Neural progenitor cell (in vitro differentiated cells): ENCODE data around the gene PPP2R2C. TPM values are rescaled to one million over a fixed set of nuclear protein-coding genes. Genes with fewer than 3 reads are reported as not detected.

Experiments
- DNase-seq: peaks from one replicate; pipeline ENCODE4 v3.0.0-alpha.2; 2016; ENCODE audit warnings: low spot score
- H2AFZ ChIP-seq: fragments of 200-600 bp; sonication (generic); replicated peaks from 2 replicates; pipeline ENCODE4 v1.6.1; 2016; ENCODE audit warnings: antibody characterized with exemption
- H3F3A ChIP-seq: fragments of 200-600 bp; sonication (generic); 2 replicates; pipeline ENCODE4 v1.6.1; 2016; ENCODE audit warnings: antibody characterized with exemption, low read depth
- H3K27ac ChIP-seq: fragments of 200-600 bp; sonication (generic); 2 replicates; pipeline ENCODE4 v1.5.1; 2016; ENCODE audit warnings: mild to moderate bottlenecking
- H3K27me3 ChIP-seq: fragments of 200-600 bp; sonication (generic); 2 replicates; pipeline ENCODE4 v1.6.1; 2016; ENCODE audit warnings: mild to moderate bottlenecking, moderate library complexity
- H3K36me3 ChIP-seq: fragments of 200-600 bp; sonication (generic); 2 replicates; pipeline ENCODE4 v1.5.1; 2016
- H3K4me1 ChIP-seq: fragments of 200-600 bp; sonication (generic); 2 replicates; pipeline ENCODE4 v1.6.1; 2016; ENCODE audit warnings: mixed run types
- H3K4me2 ChIP-seq: fragments of 200-600 bp; sonication (generic); 2 replicates; pipeline ENCODE4 v1.6.1; 2016
- H3K4me3 ChIP-seq: fragments of 200-600 bp; sonication (generic); 2 replicates; pipeline ENCODE4 v1.5.1; 2016
- H3K79me2 ChIP-seq: fragments of 200-600 bp; sonication (generic); 2 replicates; pipeline ENCODE4 v1.6.1; 2016; ENCODE audit warnings: low read depth
- H3K9ac ChIP-seq: fragments of 200-600 bp; sonication (generic); 2 replicates; pipeline ENCODE4 v1.6.1; 2016
- H3K9me3 ChIP-seq: fragments of 200-600 bp; sonication (generic); 2 replicates; pipeline ENCODE4 v1.5.1; 2016; ENCODE audit warnings: low read depth
- H4K20me1 ChIP-seq: fragments of 200-600 bp; sonication (generic); 2 replicates; pipeline ENCODE4 v1.6.1; 2016; ENCODE audit warnings: low read depth
- H3K27ac Mint-ChIP-seq: 3 replicates; pipeline ENCODE4 v1.8.0; 2021; ENCODE audit warnings: mixed read lengths
- H3K27me3 Mint-ChIP-seq: 2 replicates; pipeline ENCODE4 v1.8.0; 2022; ENCODE audit warnings: low read depth, mild to moderate bottlenecking, inconsistent platforms, moderate library complexity, mixed read lengths; ENCODE audit not compliant: insufficient read depth
- H3K36me3 Mint-ChIP-seq: 3 replicates; pipeline ENCODE4 v1.8.0; 2021; ENCODE audit warnings: mixed read lengths
- H3K4me1 Mint-ChIP-seq: 3 replicates; pipeline ENCODE4 v1.8.0; 2021; ENCODE audit warnings: mixed read lengths
- H3K4me3 Mint-ChIP-seq: 3 replicates; pipeline ENCODE4 v1.8.0; 2021; ENCODE audit warnings: mild to moderate bottlenecking, moderate library complexity, mixed read lengths
- H3K9me3 Mint-ChIP-seq: 3 replicates; pipeline ENCODE4 v1.8.0; 2020; ENCODE audit warnings: mixed read lengths
- CTCF ChIP-seq: fragments of 200-600 bp; sonication (generic); IDR thresholded peaks from 2 replicates; pipeline ENCODE4 v1.5.1; 2017; ENCODE audit warnings: antibody characterized with exemption, mild to moderate bottlenecking
- EZH2 ChIP-seq: fragments of 200-600 bp; sonication (generic); IDR thresholded peaks from 2 replicates; pipeline ENCODE4 v1.6.1; 2017; ENCODE audit warnings: antibody characterized with exemption, mild to moderate bottlenecking, moderate library complexity
- EZH2phosphoT487 ChIP-seq: fragments of 200-600 bp; sonication (generic); IDR thresholded peaks from 2 replicates; pipeline ENCODE4 v1.6.1; 2017; ENCODE audit warnings: antibody characterized with exemption
- total RNA-seq: library from RNA; depleted of rRNA; stranded (reverse); fragments of >200 nt; gene quantifications from 2 replicates; pipeline ENCODE4 v1.2.3, GENCODE V29; 2015; ENCODE audit warnings: low replicate concordance

PPP2R2C gene
- total RNA-seq, 1 donor from 2014 or later = 3.5 TPM

- Histone ChIP-seq H3K36me3 (no peaks in the 10 kb centered on the region), H3K4me1 (peaks cover 10% of the 10 kb centered on the region), H3K4me3 (no peak overlapping the region), H3K4me2 (no peak overlapping the region), H3K9me3 (no peaks in the 10 kb centered on the region), H3K27ac (no peak overlapping the region), H3K79me2 (no peaks in the 10 kb centered on the region), H3K27me3 (no peaks in the 10 kb centered on the region), H2AFZ (no peak overlapping the region), H4K20me1 (no peaks in the 10 kb centered on the region), H3K9ac (no peak overlapping the region), H3F3A (peaks cover 17% of the 10 kb centered on the region)
- H3K4me3 Mint-ChIP-seq = no peak overlapping the region
- H3K36me3 Mint-ChIP-seq = no peaks in the 10 kb centered on the region
- no peak for DNase-seq
- peaks cover 12% of the 10 kb centered on the region for H3K27me3 Mint-ChIP-seq
- H3K4me1 Mint-ChIP-seq = peaks cover 13% of the 10 kb centered on the region
- no peaks in the 10 kb centered on the region for H3K9me3 Mint-ChIP-seq
- H3K27ac Mint-ChIP-seq = no peak overlapping the region
- TF ChIP-seq CTCF = no peak
Observed at GRCh38 chr4:6326312-6327060, 145.9 kb downstream of the PPP2R2C start.

GRCh38 chr4:6325788-6326290 lies 146.6 kb downstream of the PPP2R2C start:
- no peaks in the 10 kb centered on the region for H3K36me3 ChIP-seq
- Mint-ChIP-seq H3K9me3 (peaks cover 1% of the 10 kb centered on the region), H3K4me1 (peaks cover 13% of the 10 kb centered on the region), H3K36me3 (no peaks in the 10 kb centered on the region), H3K27ac (no peak overlapping the region), H3K4me3 (no peak overlapping the region), H3K27me3 (peaks cover 8% of the 10 kb centered on the region)
- no peak overlapping the region for H2AFZ ChIP-seq
- H3K4me1 ChIP-seq = peaks cover 10% of the 10 kb centered on the region
- no peak for TF ChIP-seq EZH2phosphoT487
- no peak for TF ChIP-seq CTCF
- no peak for TF ChIP-seq EZH2
- DNase-seq = no peak
- H3K27ac ChIP-seq = no peak overlapping the region
- no peaks in the 10 kb centered on the region for H3K27me3 ChIP-seq
- no peak overlapping the region for H3K4me2 ChIP-seq
- H3K79me2 ChIP-seq = no peaks in the 10 kb centered on the region
- H4K20me1 ChIP-seq = no peaks in the 10 kb centered on the region
- no peak overlapping the region for H3K9ac ChIP-seq
- peaks cover 17% of the 10 kb centered on the region for H3F3A ChIP-seq
- no peaks in the 10 kb centered on the region for H3K9me3 ChIP-seq
- H3K4me3 ChIP-seq = no peak overlapping the region

GRCh38 chr4:6324999-6325787 lies 147.2 kb downstream of the PPP2R2C start:
- peaks cover 17% of the 10 kb centered on the region for H3F3A ChIP-seq
- no peaks in the 10 kb centered on the region for H3K27me3 ChIP-seq
- no peak overlapping the region for H3K9ac ChIP-seq
- Mint-ChIP-seq H3K9me3 (peaks cover 4% of the 10 kb centered on the region), H3K36me3 (no peaks in the 10 kb centered on the region), H3K4me3 (peak overlapping the region; percentile 58), H3K27me3 (peaks cover 7% of the 10 kb centered on the region), H3K4me1 (peaks cover 13% of the 10 kb centered on the region), H3K27ac (no peak overlapping the region)
- no peak overlapping the region for H3K4me2 ChIP-seq
- no peak for TF ChIP-seq CTCF
- no peak for TF ChIP-seq EZH2
- TF ChIP-seq EZH2phosphoT487 = no peak
- peak overlapping the region; percentile 13 for H2AFZ ChIP-seq
- no peak overlapping the region for H3K4me3 ChIP-seq
- peak; percentile 50 for DNase-seq
- peaks cover 10% of the 10 kb centered on the region for H3K4me1 ChIP-seq
- H3K36me3 ChIP-seq = no peaks in the 10 kb centered on the region
- no peaks in the 10 kb centered on the region for H3K79me2 ChIP-seq
- H3K9me3 ChIP-seq = no peaks in the 10 kb centered on the region
- no peak overlapping the region for H3K27ac ChIP-seq
- no peaks in the 10 kb centered on the region for H4K20me1 ChIP-seq
